HG03103 (cell line): Measurements from ENCODE around the gene TPM2.

Experiments
- ATAC-seq: cut with Tn5 transposase; IDR thresholded peaks from one replicate; pipeline ENCODE4 v1.9.1; 2021; ENCODE audit warnings: low read depth; ENCODE audit not compliant: unreplicated experiment

Gene TPM2

GRCh38 chr9:35679766-35680330 lies 9.9 kb downstream of the TPM2 start:
- no peak for ATAC-seq

GRCh38 chr9:35679091-35679490 lies 10.6 kb downstream of the TPM2 start:
- no peak for ATAC-seq

- ATAC-seq = no peak
Observed at GRCh38 chr9:35675732-35676392, 13.9 kb downstream of the TPM2 start.

GRCh38 chr9:35675204-35675603 lies 14.5 kb downstream of the TPM2 start:
- ATAC-seq = no peak

GRCh38 chr9:35674025-35674361 lies 15.7 kb downstream of the TPM2 start:
- ATAC-seq = no peak

GRCh38 chr9:35673132-35674024 lies 16.3 kb downstream of the TPM2 start, which contains the start of gene CA9:
Gene CA9 (plus strand): TSS chr9:35673928. CDS start chr9:35673960, 32 bp downstream.
- ATAC-seq = no peak

GRCh38 chr9:35669331-35670145 lies 20.2 kb downstream of the TPM2 start:
- no peak for ATAC-seq

- no peak for ATAC-seq
Observed at GRCh38 chr9:35667939-35668338, 21.8 kb downstream of the TPM2 start.

- ATAC-seq = no peak
Observed at GRCh38 chr9:35666549-35666948, 23.2 kb downstream of the TPM2 start.

- no peak for ATAC-seq
Observed at GRCh38 chr9:35666045-35666444, 23.7 kb downstream of the TPM2 start.

GRCh38 chr9:35665471-35665818 lies 24.3 kb downstream of the TPM2 start:
- no peak for ATAC-seq

- peak; percentile 54 for ATAC-seq
Observed at GRCh38 chr9:35664531-35665470, 24.9 kb downstream of the TPM2 start, which contains the start of gene ARHGEF39. Gene ARHGEF39 (minus strand): TSS chr9:35665195. CDS start chr9:35665169, 26 bp downstream.

GRCh38 chr9:35662437-35662836 lies 27.3 kb downstream of the TPM2 start:
- ATAC-seq = no peak

GRCh38 chr9:35661756-35662350 lies 27.9 kb downstream of the TPM2 start:
- ATAC-seq = no peak

GRCh38 chr9:35660966-35661415 lies 28.7 kb downstream of the TPM2 start:
- no peak for ATAC-seq

GRCh38 chr9:35659340-35659739 lies 30.4 kb downstream of the TPM2 start:
- no peak for ATAC-seq

GRCh38 chr9:35658968-35659220 lies 30.8 kb downstream of the TPM2 start:
- no peak for ATAC-seq

- ATAC-seq = peak; percentile 46
Observed at GRCh38 chr9:35658137-35658967, 31.4 kb downstream of the TPM2 start, which contains the start of gene CCDC107. Gene CCDC107 (plus strand): TSS chr9:35658292. CDS start chr9:35658380, 88 bp downstream.
